ENCODE data around the gene CALN1.

CALN1 gene

GRCh38 chr7:72057796-72058195 is 354.3 kb downstream of the CALN1 start:
- in situ Hi-C loops (cut with HindIII; ENCODE audit: low sequenced_read_pairs): no loop called here
- DNase-seq (ENCODE audit: low read depth): no peak
- no peak overlapping the region for H3K4me3 ChIP-seq (ENCODE audit: low read depth, low read length)
- TF ChIP-seq, protein P1, sequence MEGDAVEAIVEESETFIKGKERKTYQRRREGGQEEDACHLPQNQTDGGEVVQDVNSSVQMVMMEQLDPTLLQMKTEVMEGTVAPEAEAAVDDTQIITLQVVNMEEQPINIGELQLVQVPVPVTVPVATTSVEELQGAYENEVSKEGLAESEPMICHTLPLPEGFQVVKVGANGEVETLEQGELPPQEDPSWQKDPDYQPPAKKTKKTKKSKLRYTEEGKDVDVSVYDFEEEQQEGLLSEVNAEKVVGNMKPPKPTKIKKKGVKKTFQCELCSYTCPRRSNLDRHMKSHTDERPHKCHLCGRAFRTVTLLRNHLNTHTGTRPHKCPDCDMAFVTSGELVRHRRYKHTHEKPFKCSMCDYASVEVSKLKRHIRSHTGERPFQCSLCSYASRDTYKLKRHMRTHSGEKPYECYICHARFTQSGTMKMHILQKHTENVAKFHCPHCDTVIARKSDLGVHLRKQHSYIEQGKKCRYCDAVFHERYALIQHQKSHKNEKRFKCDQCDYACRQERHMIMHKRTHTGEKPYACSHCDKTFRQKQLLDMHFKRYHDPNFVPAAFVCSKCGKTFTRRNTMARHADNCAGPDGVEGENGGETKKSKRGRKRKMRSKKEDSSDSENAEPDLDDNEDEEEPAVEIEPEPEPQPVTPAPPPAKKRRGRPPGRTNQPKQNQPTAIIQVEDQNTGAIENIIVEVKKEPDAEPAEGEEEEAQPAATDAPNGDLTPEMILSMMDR (IDR thresholded peaks at IDR 0.05; ENCODE audit: low read depth, low read length, missing control alignments): no peak

GRCh38 chr7:72057231-72057630 is 354.9 kb downstream of the CALN1 start:
- no peak for DNase-seq (ENCODE audit: low read depth)
- no peak overlapping the region for H3K4me3 ChIP-seq (ENCODE audit: low read depth, low read length)
- TF ChIP-seq, protein P1 (IDR thresholded peaks at IDR 0.05; ENCODE audit: low read depth, low read length, missing control alignments): no peak
- in situ Hi-C loops (cut with HindIII; ENCODE audit: low sequenced_read_pairs): no loop called here

GRCh38 chr7:72055426-72055825 is 356.7 kb downstream of the CALN1 start:
- no peak for DNase-seq (ENCODE audit: low read depth)
- TF ChIP-seq, protein P1 (IDR thresholded peaks at IDR 0.05; ENCODE audit: low read depth, low read length, missing control alignments): no peak
- no peak overlapping the region for H3K4me3 ChIP-seq (ENCODE audit: low read depth, low read length)
- in situ Hi-C loops (cut with HindIII; ENCODE audit: low sequenced_read_pairs): no loop called here

GRCh38 chr7:72053292-72053691 is 358.8 kb downstream of the CALN1 start:
- in situ Hi-C loops (cut with HindIII; ENCODE audit: low sequenced_read_pairs): no loop called here
- TF ChIP-seq, protein P1 (IDR thresholded peaks at IDR 0.05; ENCODE audit: low read depth, low read length, missing control alignments): no peak
- no peak overlapping the region for H3K4me3 ChIP-seq (ENCODE audit: low read depth, low read length)
- no peak for DNase-seq (ENCODE audit: low read depth)

- no peak for DNase-seq (ENCODE audit: low read depth)
- TF ChIP-seq, protein P1 (IDR thresholded peaks at IDR 0.05; ENCODE audit: low read depth, low read length, missing control alignments): no peak
- no peak overlapping the region for H3K4me3 ChIP-seq (ENCODE audit: low read depth, low read length)
- in situ Hi-C loops (cut with HindIII; ENCODE audit: low sequenced_read_pairs): no loop called here
Observed at GRCh38 chr7:72048420-72048819, 363.7 kb downstream of the CALN1 start.

DNA sequence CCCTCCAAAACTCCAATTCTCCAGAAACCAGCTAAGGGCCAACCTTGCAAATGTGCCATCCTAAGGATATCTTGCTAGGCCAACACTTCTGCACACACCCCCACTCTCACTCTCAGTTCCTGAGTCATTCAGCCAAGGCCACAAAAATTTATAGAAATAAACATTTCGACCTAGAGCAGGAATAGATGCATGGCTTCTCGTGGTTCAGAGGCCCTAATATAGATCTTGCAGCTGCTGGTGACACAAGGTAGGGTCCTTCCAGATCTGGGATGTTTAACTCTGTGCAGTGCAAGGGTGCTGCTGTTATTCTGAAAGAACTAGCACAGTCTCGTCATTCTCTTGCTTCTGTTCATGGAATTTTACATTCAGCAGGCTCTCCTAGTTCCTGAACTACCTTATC is 369.3 kb downstream of the CALN1 start:
- TF ChIP-seq, protein P1 (IDR thresholded peaks at IDR 0.05; ENCODE audit: low read depth, low read length, missing control alignments): no peak
- no peak for DNase-seq (ENCODE audit: low read depth)
- no peak overlapping the region for H3K4me3 ChIP-seq (ENCODE audit: low read depth, low read length)
- in situ Hi-C loops (cut with HindIII; ENCODE audit: low sequenced_read_pairs): no loop called here

DNA sequence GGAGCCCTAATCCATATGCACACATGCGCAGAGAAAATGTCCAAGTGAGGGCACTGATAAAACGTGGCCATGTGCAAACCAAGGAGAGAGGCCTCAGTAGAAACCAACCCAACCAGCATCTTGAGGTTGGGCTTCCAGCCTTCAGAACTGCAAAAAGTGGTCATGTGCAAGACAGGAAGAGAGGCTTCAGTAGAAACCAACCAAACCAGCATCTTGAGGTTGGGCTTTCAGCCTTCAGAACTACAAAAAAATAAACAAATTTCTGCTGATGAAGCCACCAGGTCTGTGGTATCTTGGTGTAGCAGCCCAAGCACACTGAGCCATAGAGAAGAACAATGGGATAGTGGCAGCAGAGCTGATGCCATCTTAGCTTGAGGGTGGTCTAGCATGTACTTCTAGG is 371.5 kb downstream of the CALN1 start:
- in situ Hi-C loops (cut with HindIII; ENCODE audit: low sequenced_read_pairs): no loop called here
- DNase-seq (ENCODE audit: low read depth): no peak
- H3K4me3 ChIP-seq (ENCODE audit: low read depth, low read length): no peak overlapping the region
- TF ChIP-seq, protein P1 (IDR thresholded peaks at IDR 0.05; ENCODE audit: low read depth, low read length, missing control alignments): no peak

Data from astrocyte of the cerebellum (primary cell).